A673 (cell line): ENCODE results near the gene MARCHF5. TPM values are rescaled to one million over a fixed set of nuclear protein-coding genes. Genes with fewer than 3 reads are reported as not detected.

ENCODE experiments used
- BruUV-seq: library from RNA; stranded (reverse); fragments of 400-500 nt; replicated peaks from 2 replicates; lab custom pipeline; 2021; lab: Mats Ljungman, UMichigan
- CTCF ChIA-PET: fragments of 300-600 bp; sonication (Branson Sonifier 250); formaldehyde crosslinking; loops from one replicate; lab custom pipeline; 2022; ENCODE audit warnings: antibody characterized with exemption; lab: Charles Lee
- POLR2A ChIA-PET: fragments of 300-600 bp; sonication (Branson Sonifier 250); formaldehyde crosslinking; loops from one replicate; lab custom pipeline; 2022; ENCODE audit warnings: antibody characterized with exemption; ENCODE audit not compliant: low non-redundant PET; lab: Charles Lee
- DNase-seq: peaks from one replicate; pipeline ENCODE4 v3.0.0-alpha.2; 2015; ENCODE audit warnings: low spot score
- H3K27ac ChIP-seq: fragments of 200-600 bp; sonication (generic); 2 replicates; pipeline ENCODE4 v1.5.1; 2016; ENCODE audit warnings: mixed run types, low read depth, mild to moderate bottlenecking, mixed read lengths, antibody characterized with exemption, low read length; ENCODE audit not compliant: poor library complexity, severe bottlenecking
- H3K27me3 ChIP-seq: fragments of 200-600 bp; sonication (generic); replicated peaks from 2 replicates; pipeline ENCODE4 v1.6.1; 2017; ENCODE audit warnings: mixed run types, low read depth, mild to moderate bottlenecking, mixed read lengths, antibody characterized with exemption, low read length; ENCODE audit not compliant: insufficient read depth, poor library complexity
- H3K36me3 ChIP-seq: fragments of 200-600 bp; sonication (generic); 2 replicates; pipeline ENCODE4 v1.6.1; 2016; ENCODE audit warnings: mixed run types, mild to moderate bottlenecking, mixed read lengths, antibody characterized with exemption, low read length; ENCODE audit not compliant: insufficient read depth, poor library complexity, severe bottlenecking
- H3K4me1 ChIP-seq: fragments of 200-600 bp; sonication (generic); 2 replicates; pipeline ENCODE4 v1.6.1; 2017; ENCODE audit warnings: mixed run types, mild to moderate bottlenecking, mixed read lengths, antibody characterized with exemption, low read length; ENCODE audit not compliant: insufficient read depth, poor library complexity, severe bottlenecking
- H3K4me3 ChIP-seq: fragments of 200-600 bp; sonication (generic); 2 replicates; pipeline ENCODE4 v1.5.1; 2016; ENCODE audit warnings: low read depth, mixed run types, mild to moderate bottlenecking, mixed read lengths, low read length; ENCODE audit not compliant: poor library complexity, severe bottlenecking
- H3K9me3 ChIP-seq: fragments of 200-600 bp; sonication (generic); 2 replicates; pipeline ENCODE4 v1.6.1; 2016; ENCODE audit warnings: mixed run types, low read depth, mild to moderate bottlenecking, mixed read lengths, antibody characterized with exemption, low read length; ENCODE audit not compliant: poor library complexity, severe bottlenecking
- CTCF ChIP-seq: fragments of 300-800, 200-600 bp; sonication (generic); conservative IDR thresholded peaks from 2 replicates; pipeline ENCODE4 v1.5.1; 2017; ENCODE audit warnings: low read depth, mild to moderate bottlenecking, antibody characterized with exemption, low read length, moderate library complexity, mixed read lengths
- EZH2 ChIP-seq: fragments of 200-600 bp; sonication (generic); IDR thresholded peaks from 2 replicates; pipeline ENCODE4 v1.6.1; 2017; ENCODE audit warnings: borderline replicate concordance, low read depth, mild to moderate bottlenecking, mixed read lengths, antibody characterized with exemption, low read length; ENCODE audit not compliant: poor library complexity, severe bottlenecking
- intact Hi-C: fragments of 100-400 bp; cut with micrococcal nuclease; formaldehyde crosslinking; loops from one replicate; pipeline ENCODE4 v1.10.0; 2022; ENCODE audit not compliant: unreplicated experiment
- total RNA-seq: library from RNA; stranded (reverse); gene quantifications from 2 replicates; pipeline ENCODE4 v1.2.3, GENCODE V29; 2021

MARCHF5 gene
- total RNA-seq, 1 experiment from 2014 or later = 79.9 TPM

DNA sequence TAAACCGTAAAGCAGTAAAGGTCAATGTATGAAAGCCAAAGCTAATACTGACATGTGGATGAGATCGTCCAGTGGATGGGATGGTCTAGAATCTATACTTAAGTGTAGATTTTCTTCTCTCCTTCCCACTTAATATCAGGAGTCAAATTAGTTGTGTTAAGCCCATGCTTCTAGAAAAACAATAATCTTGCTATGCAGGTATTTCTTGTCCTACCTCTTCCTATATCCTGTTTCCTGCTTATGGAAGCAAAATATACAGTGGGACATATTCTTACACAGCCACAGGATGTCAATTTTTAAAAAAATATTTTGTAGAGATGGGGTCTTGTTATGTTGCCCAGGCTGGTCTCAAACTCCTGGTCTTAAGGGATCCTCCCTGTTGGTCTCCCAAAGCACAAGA lies 27.6 kb upstream of the MARCHF5 start:
- ChIA-PET CTCF (no interaction called here), POLR2A (no interaction called here)
- Histone ChIP-seq H3K36me3 (no peaks in the 10 kb centered on the region), H3K27ac (no peak overlapping the region), H3K4me3 (no peak overlapping the region), H3K9me3 (no peaks in the 10 kb centered on the region), H3K4me1 (no peaks in the 10 kb centered on the region), H3K27me3 (no peaks in the 10 kb centered on the region)
- intact Hi-C loops = no loop called here
- BruUV-seq = no TSS peak
- TF ChIP-seq EZH2 (no peak), CTCF (no peak)
- no peak for DNase-seq

DNA sequence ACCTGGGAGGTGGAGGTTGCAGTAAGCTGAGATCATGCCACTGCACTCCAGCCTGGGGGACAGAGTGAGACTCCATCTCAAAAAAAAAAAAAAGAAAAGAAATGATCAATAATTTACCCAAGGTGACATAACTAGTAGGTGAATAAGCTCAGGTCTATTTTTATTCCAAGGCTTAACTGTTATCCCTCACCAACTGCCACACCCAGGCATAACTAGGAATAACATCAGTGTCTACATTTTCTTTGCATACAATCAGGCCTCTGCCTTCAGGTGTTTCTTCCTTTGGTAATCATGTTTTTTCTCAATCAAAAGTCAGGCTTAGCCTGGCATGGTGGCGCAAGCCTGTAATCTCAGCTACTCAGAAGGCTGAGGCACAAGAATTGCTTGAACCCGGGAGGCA lies 26.7 kb upstream of the MARCHF5 start:
- CTCF ChIA-PET = no interaction called here
- Histone ChIP-seq H3K36me3 (no peaks in the 10 kb centered on the region), H3K27me3 (no peaks in the 10 kb centered on the region), H3K4me3 (no peak overlapping the region), H3K9me3 (no peaks in the 10 kb centered on the region), H3K4me1 (no peaks in the 10 kb centered on the region), H3K27ac (no peak overlapping the region)
- BruUV-seq = no TSS peak
- TF ChIP-seq EZH2 (no peak), CTCF (no peak)
- intact Hi-C loops = no loop called here
- POLR2A ChIA-PET = no interaction called here
- DNase-seq = no peak

DNA sequence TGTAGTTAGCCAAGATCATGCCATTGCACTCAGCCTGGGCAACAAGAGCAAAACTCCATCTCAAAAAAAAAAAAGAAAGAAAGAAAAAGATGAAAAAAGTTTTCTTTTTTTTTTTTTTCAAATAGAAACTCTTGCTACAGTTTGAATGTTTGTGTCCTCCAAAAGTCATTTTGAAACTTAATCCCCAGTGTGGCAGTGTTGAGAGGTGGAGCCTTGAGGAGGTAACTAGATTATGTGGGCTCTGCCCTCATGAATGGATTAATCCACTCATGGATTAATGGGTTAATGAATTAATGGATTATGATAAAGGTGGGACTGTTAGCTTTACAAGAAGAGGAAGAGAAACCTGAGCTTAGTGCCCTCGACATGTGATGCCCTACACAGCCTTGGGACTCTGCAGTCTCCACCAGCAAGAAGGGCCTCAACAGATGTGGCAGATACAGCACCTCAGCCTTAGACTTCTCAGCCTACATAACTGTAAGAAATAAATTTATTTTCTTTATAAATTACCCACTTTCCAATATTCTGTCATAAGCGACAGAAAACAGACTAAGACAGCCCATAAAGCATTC lies 25.2 kb upstream of the MARCHF5 start:
- H3K4me3 ChIP-seq = no peak overlapping the region
- intact Hi-C loops = no loop called here
- H3K4me1 ChIP-seq = no peaks in the 10 kb centered on the region
- POLR2A ChIA-PET = no interaction called here
- H3K27me3 ChIP-seq = no peaks in the 10 kb centered on the region
- DNase-seq = no peak
- no peaks in the 10 kb centered on the region for H3K36me3 ChIP-seq
- TF ChIP-seq CTCF (no peak), EZH2 (no peak)
- no peaks in the 10 kb centered on the region for H3K9me3 ChIP-seq
- CTCF ChIA-PET = no interaction called here
- BruUV-seq = no TSS peak
- no peak overlapping the region for H3K27ac ChIP-seq
